GM12872 (cell line): Measurements from ENCODE around the gene LMNB1.

Source experiments
- CTCF ChIP-seq: IDR thresholded peaks from 3 replicates; pipeline ENCODE4 v1.5.1; 2011; ENCODE audit warnings: low read depth, mild to moderate bottlenecking, low read length, moderate library complexity; ENCODE audit not compliant: insufficient read depth

LMNB1 gene

GRCh38 chr5:126864042-126864688 is 87.2 kb downstream of the LMNB1 start:
- no peak for TF ChIP-seq CTCF

- no peak for TF ChIP-seq CTCF
Measured at GRCh38 chr5:126865299-126865698, 88.4 kb downstream of the LMNB1 start.

GRCh38 chr5:126866851-126867636 is 90.1 kb downstream of the LMNB1 start:
- TF ChIP-seq CTCF = no peak

GRCh38 chr5:126868338-126869004 is 91.5 kb downstream of the LMNB1 start:
- no peak for TF ChIP-seq CTCF

GRCh38 chr5:126869005-126869451 is 92.1 kb downstream of the LMNB1 start:
- TF ChIP-seq CTCF = no peak

GRCh38 chr5:126871441-126871840 is 94.5 kb downstream of the LMNB1 start:
- no peak for TF ChIP-seq CTCF
